Panc1 (cell line): ENCODE data around the gene AMZ1. TPM values are rescaled to one million over a fixed set of nuclear protein-coding genes. Genes with fewer than 3 reads are reported as not detected.

Experiments used
- ATAC-seq: fragments of 200-7000 bp; cut with Tn5 transposase; 2 replicates; pipeline ENCODE4 v1.9.1; 2020; ENCODE audit warnings: mild to moderate bottlenecking, moderate library complexity
- BruUV-seq: library from RNA; stranded (reverse); fragments of 400-500 nt; replicated peaks from 2 replicates; lab custom pipeline; 2021; lab: Mats Ljungman, UMichigan
- CTCF ChIA-PET: fragments of 300-600 bp; sonication (Branson Sonifier 250); formaldehyde crosslinking; loops from one replicate; lab custom pipeline; 2022; ENCODE audit warnings: antibody characterized with exemption; lab: Charles Lee
- POLR2A ChIA-PET: fragments of 300-600 bp; sonication (Branson Sonifier 250); formaldehyde crosslinking; loops from one replicate; lab custom pipeline; 2022; ENCODE audit warnings: antibody characterized with exemption; lab: Charles Lee
- DNase-seq: peaks from one replicate; pipeline ENCODE4 v3.0.0-alpha.2; 2010; ENCODE audit warnings: low read depth, low spot score
- H3K27ac ChIP-seq: 2 replicates; pipeline ENCODE4 v1.5.1; 2011; ENCODE audit warnings: mild to moderate bottlenecking, low read length, inconsistent platforms
- H3K27me3 ChIP-seq: fragments of 200-500 bp; sonication (Bioruptor generic); 2 replicates; pipeline ENCODE4 v1.6.0; 2014; ENCODE audit warnings: low read length, inconsistent platforms; ENCODE audit not compliant: control insufficient read depth, insufficient read depth
- H3K36me3 ChIP-seq: fragments of 200-500 bp; sonication (Bioruptor generic); 2 replicates; pipeline ENCODE4 v1.5.1; 2014; ENCODE audit warnings: inconsistent platforms, mild to moderate bottlenecking, low read length, moderate library complexity; ENCODE audit not compliant: control insufficient read depth, insufficient read depth
- H3K4me1 ChIP-seq: 2 replicates; pipeline ENCODE4 v1.5.1; 2011; ENCODE audit warnings: inconsistent platforms, mild to moderate bottlenecking, low read length, moderate library complexity; ENCODE audit not compliant: control insufficient read depth, insufficient read depth
- H3K4me3 ChIP-seq, 2 experiments: 2 replicates each; pipeline ENCODE4 v1.5.1; 2011 to 2012; ENCODE audit warnings: low read depth in 2 of 2, low read length in 2 of 2, mild to moderate bottlenecking in 2 of 2, inconsistent platforms in 1 of 2, moderate library complexity in 1 of 2
- H3K9me3 ChIP-seq: fragments of 200-500 bp; sonication (Bioruptor generic); 2 replicates; pipeline ENCODE4 v1.5.1; 2014; ENCODE audit warnings: low read depth, mild to moderate bottlenecking, inconsistent platforms, low read length, moderate library complexity; ENCODE audit not compliant: control insufficient read depth, insufficient read depth
- POLR2AphosphoS5 ChIP-seq: IDR thresholded peaks from 2 replicates; pipeline ENCODE4 v1.6.1; 2012; ENCODE audit warnings: mild to moderate bottlenecking, low read depth, low read length, moderate library complexity
- REST ChIP-seq, 2 experiments: IDR thresholded peaks; 2 replicates each; pipeline ENCODE4 v1.6.1; 2011 to 2012; ENCODE audit warnings: low read depth in 2 of 2, control low read depth in 1 of 2, low read length in 1 of 2, mild to moderate bottlenecking in 1 of 2, moderate library complexity in 1 of 2; ENCODE audit not compliant: insufficient read depth in 1 of 2
- SIN3A ChIP-seq: IDR thresholded peaks from 2 replicates; pipeline ENCODE4 v1.6.1; 2012; ENCODE audit warnings: low read depth, mild to moderate bottlenecking, low read length, moderate library complexity, borderline replicate concordance; ENCODE audit not compliant: insufficient read depth
- TCF7L2 ChIP-seq: IDR thresholded peaks from 2 replicates; pipeline ENCODE4 v1.6.1; 2011; ENCODE audit warnings: mild to moderate bottlenecking, low read depth, low read length, inconsistent platforms
- in situ Hi-C: cut with HindIII; loops from 2 replicates; pipeline ENCODE4 v1.10.0; 2016; ENCODE audit warnings: low sequenced_read_pairs, low pct_unique_long_range_greater_than_20kb
- intact Hi-C: fragments of 100-400 bp; cut with micrococcal nuclease; formaldehyde crosslinking; loops from one replicate; pipeline ENCODE4 v1.10.0; 2022; ENCODE audit not compliant: unreplicated experiment
- total RNA-seq: library from RNA; stranded (reverse); gene quantifications from one replicate; pipeline ENCODE4 v1.2.1, GENCODE V29; 2021; ENCODE audit not compliant: unreplicated experiment
- TF ChIP-seq, protein P1 (sequence below): fragments of 450-650 bp; IDR thresholded peaks from 2 replicates; pipeline ENCODE4 v1.5.1; 2017; ENCODE audit warnings: mild to moderate bottlenecking

AMZ1 gene
- total RNA-seq, 1 experiment from 2014 or later, result 0.57 TPM

DNA sequence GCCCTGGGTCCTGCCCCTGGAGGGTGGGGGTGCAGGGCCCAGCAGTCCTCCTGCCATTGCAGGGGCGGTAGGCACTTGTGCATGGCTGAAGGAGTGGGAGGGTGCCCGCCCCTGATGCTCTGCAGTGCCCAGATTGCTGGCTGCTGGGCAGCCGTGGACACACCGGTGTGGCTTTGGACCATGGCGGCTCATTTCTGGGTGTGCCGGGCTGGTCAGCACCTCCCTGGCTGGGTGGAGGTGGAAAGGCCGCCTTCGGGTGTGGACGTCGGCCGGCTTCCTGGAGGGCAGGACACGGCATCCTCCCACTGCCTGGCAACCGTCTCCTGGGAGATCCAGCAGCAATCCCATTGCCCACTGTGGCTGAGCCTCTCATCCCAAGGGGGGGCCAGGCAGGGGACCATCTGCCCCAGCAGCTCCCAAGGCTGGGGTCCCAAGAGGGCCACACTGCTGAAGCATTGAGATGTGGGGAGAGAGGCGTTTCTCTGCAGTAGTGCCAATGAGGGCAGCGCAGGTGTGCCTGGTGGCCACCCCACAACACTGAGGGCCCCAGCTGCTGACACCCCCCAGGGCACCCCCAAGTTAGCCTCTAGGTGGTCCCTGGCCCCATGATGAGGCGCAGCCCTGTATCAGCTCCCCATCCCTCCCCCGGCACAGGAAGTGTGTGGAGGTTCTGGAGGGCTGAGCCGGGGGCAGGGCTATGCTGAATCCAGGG, 43.3 kb upstream of the AMZ1 start:
- BruUV-seq, result no TSS peak
- Histone ChIP-seq H3K4me1 (peaks cover 60% of the 10 kb centered on the region), H3K9me3 (no peaks in the 10 kb centered on the region), H3K4me3 (no peak overlapping the region), H3K27ac (peak overlapping the region; percentile 83), H3K36me3 (peaks cover 2% of the 10 kb centered on the region; the same call in 1 of the 2 replicates), H3K27me3 (no peaks in the 10 kb centered on the region)
- ATAC-seq (peak; percentile 11; the same call in 1 of the 2 replicates), DNase-seq (no peak)
- in situ Hi-C loops, result no loop called here
- ChIA-PET POLR2A (no interaction called here), CTCF (interaction anchor here (0.6 to 0.9 kb wide), 2 partner anchors 13 to 197 kb away, joined by 3 to 4 read pairs; partner anchors contain the start of gene TTYH3)
- no peak for TF ChIP-seq SIN3A
- TF ChIP-seq POLR2AphosphoS5, result no peak
- TF ChIP-seq TCF7L2, result no peak
- no peak for TF ChIP-seq REST (IDR thresholded peaks at IDR 0.05; ENCODE audit: insufficient read depth in 1 of 2, low read depth in 2 of 2, low read length in 1 of 2)
- TF ChIP-seq, protein P1, sequence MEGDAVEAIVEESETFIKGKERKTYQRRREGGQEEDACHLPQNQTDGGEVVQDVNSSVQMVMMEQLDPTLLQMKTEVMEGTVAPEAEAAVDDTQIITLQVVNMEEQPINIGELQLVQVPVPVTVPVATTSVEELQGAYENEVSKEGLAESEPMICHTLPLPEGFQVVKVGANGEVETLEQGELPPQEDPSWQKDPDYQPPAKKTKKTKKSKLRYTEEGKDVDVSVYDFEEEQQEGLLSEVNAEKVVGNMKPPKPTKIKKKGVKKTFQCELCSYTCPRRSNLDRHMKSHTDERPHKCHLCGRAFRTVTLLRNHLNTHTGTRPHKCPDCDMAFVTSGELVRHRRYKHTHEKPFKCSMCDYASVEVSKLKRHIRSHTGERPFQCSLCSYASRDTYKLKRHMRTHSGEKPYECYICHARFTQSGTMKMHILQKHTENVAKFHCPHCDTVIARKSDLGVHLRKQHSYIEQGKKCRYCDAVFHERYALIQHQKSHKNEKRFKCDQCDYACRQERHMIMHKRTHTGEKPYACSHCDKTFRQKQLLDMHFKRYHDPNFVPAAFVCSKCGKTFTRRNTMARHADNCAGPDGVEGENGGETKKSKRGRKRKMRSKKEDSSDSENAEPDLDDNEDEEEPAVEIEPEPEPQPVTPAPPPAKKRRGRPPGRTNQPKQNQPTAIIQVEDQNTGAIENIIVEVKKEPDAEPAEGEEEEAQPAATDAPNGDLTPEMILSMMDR, result no peak
- intact Hi-C loops, result no loop called here

DNA sequence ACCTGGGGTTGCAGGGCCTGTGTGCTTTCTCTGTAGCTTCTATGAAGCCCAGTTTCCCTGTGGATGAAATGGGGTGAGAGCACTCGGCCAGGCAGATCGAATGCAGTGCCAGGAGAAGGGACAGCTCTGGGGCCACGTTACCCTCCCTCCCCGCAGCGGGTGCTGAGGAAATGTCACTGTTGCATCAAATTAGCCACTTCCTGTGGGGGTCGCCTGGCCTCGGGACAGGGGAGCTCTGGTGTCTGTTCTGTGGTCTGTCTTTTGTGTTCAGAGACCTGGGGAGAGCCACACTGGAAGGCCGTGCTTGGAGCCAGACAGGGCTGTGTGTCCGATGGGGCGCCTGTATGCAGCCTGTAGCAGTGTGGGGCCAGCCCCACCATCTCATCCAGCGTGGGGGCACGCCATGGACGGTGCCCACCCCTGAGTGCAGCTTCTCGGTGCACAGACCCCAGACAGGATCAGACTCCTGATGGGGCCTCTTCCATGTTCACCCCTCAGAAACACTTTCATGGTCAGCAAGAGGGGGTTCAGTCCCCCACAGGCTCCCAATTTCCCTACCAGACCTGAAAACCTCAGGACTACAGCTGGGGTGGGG, 42.6 kb upstream of the AMZ1 start:
- Histone ChIP-seq H3K27me3 (no peaks in the 10 kb centered on the region), H3K9me3 (no peaks in the 10 kb centered on the region), H3K36me3 (peaks cover 2% of the 10 kb centered on the region; the same call in 1 of the 2 replicates), H3K27ac (peak overlapping the region; percentile 83), H3K4me1 (peaks cover 53% of the 10 kb centered on the region), H3K4me3 (no peak overlapping the region)
- DNase-seq, result no peak
- in situ Hi-C loops, result no loop called here
- no peak for ATAC-seq
- ChIA-PET POLR2A (no interaction called here), CTCF (interaction anchor here (0.5 kb wide), 1 partner anchor 39 kb away, joined by 3 read pairs; no protein-coding TSS in a partner anchor)
- TF ChIP-seq TCF7L2 (no peak), POLR2AphosphoS5 (no peak), REST (IDR thresholded peaks at IDR 0.05; ENCODE audit: insufficient read depth in 1 of 2, low read depth in 2 of 2, low read length in 1 of 2) (no peak), SIN3A (no peak)
- TF ChIP-seq, protein P1, result no peak
- BruUV-seq, result no TSS peak
- intact Hi-C loops, result no loop called here
